ENCODE measurements around the gene ARHGAP25.

Gene ARHGAP25

DNA sequence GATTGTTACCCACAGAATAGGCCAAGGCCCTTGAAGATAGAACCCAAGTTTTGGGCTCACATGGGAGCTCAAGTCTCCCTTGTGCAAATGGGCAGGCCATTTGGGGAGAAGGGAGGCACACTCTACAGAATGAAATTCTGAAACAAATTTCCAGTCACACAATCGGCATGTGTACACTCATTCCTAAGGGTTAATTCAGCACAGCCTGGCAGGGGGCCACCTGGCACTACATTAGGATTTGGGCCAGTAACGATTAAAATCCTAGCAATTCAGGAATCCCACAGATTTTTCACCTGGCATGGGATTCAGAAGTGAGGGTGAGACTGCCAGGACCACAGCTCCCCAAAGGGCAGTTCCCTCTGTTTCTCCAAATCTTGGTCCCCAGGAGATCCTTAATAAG is 90.2 kb downstream of the ARHGAP25 start:
- H2BK120ac ChIP-seq (ENCODE audit: low read depth, low read length) = no peak overlapping the region
- H3K18ac ChIP-seq (ENCODE audit: low read depth in 1 of 2, low read length in 2 of 2) = no peak overlapping the region
- no peak overlapping the region for H3K27ac ChIP-seq (ENCODE audit: low read length, poor library complexity, severe bottlenecking)
- H3K4ac ChIP-seq (ENCODE audit: low read depth in 1 of 2, low read length in 2 of 2) = no peak overlapping the region
- no peaks in the 10 kb centered on the region for H3K9me3 ChIP-seq (ENCODE audit: control insufficient read depth, low read length)
- WGBS = 81% methylated on average over 2 of the region's 2 CpGs
- no peak for DNase-seq
- no peak overlapping the region for H2AK5ac ChIP-seq (ENCODE audit: low read length, severe bottlenecking)
- no peak overlapping the region for H3K14ac ChIP-seq (ENCODE audit: low read length in 2 of 2)
- H3K4me2 ChIP-seq (ENCODE audit: low read length, poor library complexity, severe bottlenecking) = no peak overlapping the region
- H2BK12ac ChIP-seq (ENCODE audit: low read length in 2 of 2) = peak overlapping the region in 1 of 2 experiments; percentile 47
- H4K91ac ChIP-seq (ENCODE audit: low read length) = no peak overlapping the region
- H3K27me3 ChIP-seq (ENCODE audit: control insufficient read depth in 1 of 2, insufficient read depth in 1 of 2, low read length in 2 of 2) = no peaks in the 10 kb centered on the region
- no peak overlapping the region for H4K8ac ChIP-seq (ENCODE audit: low read length)
- H3K9ac ChIP-seq (ENCODE audit: low read length) = no peak overlapping the region
- H3K4me1 ChIP-seq (ENCODE audit: control insufficient read depth, insufficient read depth, low read depth, low read length) = peaks cover 9% of the 10 kb centered on the region
- no peak overlapping the region for H3K23ac ChIP-seq (ENCODE audit: low read length in 2 of 2)
- H2AFZ ChIP-seq (ENCODE audit: low read depth, low read length) = no peak overlapping the region
- no peak overlapping the region for H2BK15ac ChIP-seq (ENCODE audit: low read depth, poor library complexity, severe bottlenecking)
- no peaks in the 10 kb centered on the region for H3K79me1 ChIP-seq (replicated peaks; ENCODE audit: low read length, poor library complexity, severe bottlenecking)
- H3K36me3 ChIP-seq (ENCODE audit: control insufficient read depth in 1 of 2, insufficient read depth in 2 of 2, low read depth in 1 of 2, low read length in 2 of 2) = no peaks in the 10 kb centered on the region
- no peak overlapping the region for H2BK5ac ChIP-seq (ENCODE audit: low read depth, low read length, poor library complexity, severe bottlenecking)
- no peak overlapping the region for H3K4me3 ChIP-seq (ENCODE audit: insufficient read depth in 1 of 2, low read depth in 1 of 2, low read length in 2 of 2)

DNA sequence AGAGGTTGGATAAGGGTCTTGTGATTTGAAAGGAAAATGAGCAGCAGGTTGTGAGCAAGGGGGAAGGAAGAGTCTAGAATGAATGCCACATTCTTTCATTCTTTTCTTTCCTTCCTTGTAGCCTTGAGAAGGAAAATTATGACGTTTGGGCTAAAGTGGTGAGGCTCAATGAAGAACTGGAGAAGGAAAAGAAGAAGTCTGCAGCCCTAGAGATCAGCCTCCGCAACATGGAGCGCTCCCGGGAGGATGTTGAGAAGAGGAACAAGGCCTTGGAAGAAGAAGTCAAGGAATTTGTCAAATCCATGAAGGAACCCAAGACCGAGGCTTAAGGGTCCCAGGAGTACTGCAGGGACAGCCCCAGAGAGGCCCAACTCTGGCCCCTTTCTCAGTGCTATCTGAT is 91.3 kb downstream of the ARHGAP25 start:
- no peak overlapping the region for H4K8ac ChIP-seq (ENCODE audit: low read length)

GRCh38 chr2:68827666-68828065 is 93.1 kb downstream of the ARHGAP25 start:
- Histone ChIP-seq H2AFZ (ENCODE audit: low read depth, low read length) (no peak overlapping the region), H3K36me3 (ENCODE audit: control insufficient read depth in 1 of 2, insufficient read depth in 2 of 2, low read depth in 1 of 2, low read length in 2 of 2) (no peaks in the 10 kb centered on the region), H3K27ac (ENCODE audit: low read length, poor library complexity, severe bottlenecking) (no peak overlapping the region)

More for the DNA sequence above, 91.3 kb downstream of the ARHGAP25 start:
- Histone ChIP-seq H2AFZ (ENCODE audit: low read depth, low read length) (no peak overlapping the region), H3K23ac (ENCODE audit: low read length in 2 of 2) (no peak overlapping the region), H3K27me3 (ENCODE audit: control insufficient read depth in 1 of 2, insufficient read depth in 1 of 2, low read length in 2 of 2) (no peaks in the 10 kb centered on the region), H2BK12ac (ENCODE audit: low read length in 2 of 2) (no peak overlapping the region), H3K4me1 (ENCODE audit: control insufficient read depth, insufficient read depth, low read depth, low read length) (peaks cover 9% of the 10 kb centered on the region), H3K4ac (ENCODE audit: low read depth in 1 of 2, low read length in 2 of 2) (no peak overlapping the region), H3K9me3 (ENCODE audit: control insufficient read depth, low read length) (no peaks in the 10 kb centered on the region), H2AK5ac (ENCODE audit: low read length, severe bottlenecking) (no peak overlapping the region), H3K79me1 (replicated peaks; ENCODE audit: low read length, poor library complexity, severe bottlenecking) (no peaks in the 10 kb centered on the region), H3K4me3 (ENCODE audit: insufficient read depth in 1 of 2, low read depth in 1 of 2, low read length in 2 of 2) (no peak overlapping the region), H3K18ac (ENCODE audit: low read depth in 1 of 2, low read length in 2 of 2) (no peak overlapping the region), H3K36me3 (ENCODE audit: control insufficient read depth in 1 of 2, insufficient read depth in 2 of 2, low read depth in 1 of 2, low read length in 2 of 2) (no peaks in the 10 kb centered on the region), H2BK120ac (ENCODE audit: low read depth, low read length) (no peak overlapping the region), H3K9ac (ENCODE audit: low read length) (no peak overlapping the region), H3K27ac (ENCODE audit: low read length, poor library complexity, severe bottlenecking) (no peak overlapping the region), H3K14ac (ENCODE audit: low read length in 2 of 2) (no peak overlapping the region), H2BK15ac (ENCODE audit: low read depth, poor library complexity, severe bottlenecking) (peak overlapping the region; percentile 29), H3K4me2 (ENCODE audit: low read length, poor library complexity, severe bottlenecking) (no peak overlapping the region), H2BK5ac (ENCODE audit: low read depth, low read length, poor library complexity, severe bottlenecking) (no peak overlapping the region), H4K91ac (ENCODE audit: low read length) (no peak overlapping the region)
- no peak for DNase-seq
- WGBS = 94% methylated on average over 5 of the region's 5 CpGs

GRCh38 chr2:68828887-68829708 is 94.5 kb downstream of the ARHGAP25 start:
- peaks cover 16% of the 10 kb centered on the region for H3K4me1 ChIP-seq (ENCODE audit: control insufficient read depth, insufficient read depth, low read depth, low read length)

More at GRCh38 chr2:68827666-68828065, 93.1 kb downstream of the ARHGAP25 start:
- H3K4me2 ChIP-seq (ENCODE audit: low read length, poor library complexity, severe bottlenecking) = no peak overlapping the region
- H3K4ac ChIP-seq (ENCODE audit: low read depth in 1 of 2, low read length in 2 of 2) = peak overlapping the region; percentile 20 to 73
- H3K9ac ChIP-seq (ENCODE audit: low read length) = no peak overlapping the region
- H3K79me1 ChIP-seq (replicated peaks; ENCODE audit: low read length, poor library complexity, severe bottlenecking) = no peaks in the 10 kb centered on the region
- peak overlapping the region; percentile 5 for H4K8ac ChIP-seq (ENCODE audit: low read length)
- H2BK12ac ChIP-seq (ENCODE audit: low read length in 2 of 2) = peak overlapping the region; percentile 75 to 93
- H3K4me1 ChIP-seq (ENCODE audit: control insufficient read depth, insufficient read depth, low read depth, low read length) = peaks cover 18% of the 10 kb centered on the region
- peak overlapping the region in 1 of 2 experiments; percentile 64 for H3K14ac ChIP-seq (ENCODE audit: low read length in 2 of 2)
- no peaks in the 10 kb centered on the region for H3K9me3 ChIP-seq (ENCODE audit: control insufficient read depth, low read length)
- H4K91ac ChIP-seq (ENCODE audit: low read length) = peak overlapping the region; percentile 79
- WGBS = 91% methylated on average over 4 of the region's 4 CpGs
- no peak overlapping the region for H2BK120ac ChIP-seq (ENCODE audit: low read depth, low read length)
- H3K4me3 ChIP-seq (ENCODE audit: insufficient read depth in 1 of 2, low read depth in 1 of 2, low read length in 2 of 2) = no peak overlapping the region
- H3K23ac ChIP-seq (ENCODE audit: low read length in 2 of 2) = no peak overlapping the region
- H2AK5ac ChIP-seq (ENCODE audit: low read length, severe bottlenecking) = peak overlapping the region; percentile 19
- no peak overlapping the region for H2BK5ac ChIP-seq (ENCODE audit: low read depth, low read length, poor library complexity, severe bottlenecking)
- H3K18ac ChIP-seq (ENCODE audit: low read depth in 1 of 2, low read length in 2 of 2) = peak overlapping the region; percentile 44 to 71
- H3K27me3 ChIP-seq (ENCODE audit: control insufficient read depth in 1 of 2, insufficient read depth in 1 of 2, low read length in 2 of 2) = no peaks in the 10 kb centered on the region
- H2BK15ac ChIP-seq (ENCODE audit: low read depth, poor library complexity, severe bottlenecking) = peak overlapping the region; percentile 77
- DNase-seq = no peak

More at GRCh38 chr2:68828887-68829708, 94.5 kb downstream of the ARHGAP25 start:
- Histone ChIP-seq H3K4me2 (ENCODE audit: low read length, poor library complexity, severe bottlenecking) (peak overlapping the region; percentile 41), H3K27me3 (ENCODE audit: control insufficient read depth in 1 of 2, insufficient read depth in 1 of 2, low read length in 2 of 2) (no peaks in the 10 kb centered on the region), H3K9me3 (ENCODE audit: control insufficient read depth, low read length) (no peaks in the 10 kb centered on the region), H3K36me3 (ENCODE audit: control insufficient read depth in 1 of 2, insufficient read depth in 2 of 2, low read depth in 1 of 2, low read length in 2 of 2) (no peaks in the 10 kb centered on the region), H3K4me3 (ENCODE audit: insufficient read depth in 1 of 2, low read depth in 1 of 2, low read length in 2 of 2) (peak overlapping the region in 1 of 2 experiments; percentile 15), H3K27ac (ENCODE audit: low read length, poor library complexity, severe bottlenecking) (peak overlapping the region; percentile 62), H2AK5ac (ENCODE audit: low read length, severe bottlenecking) (no peak overlapping the region), H2BK5ac (ENCODE audit: low read depth, low read length, poor library complexity, severe bottlenecking) (no peak overlapping the region), H3K4ac (ENCODE audit: low read depth in 1 of 2, low read length in 2 of 2) (peak overlapping the region; percentile 1 to 83), H3K79me1 (replicated peaks; ENCODE audit: low read length, poor library complexity, severe bottlenecking) (no peaks in the 10 kb centered on the region), H2AFZ (ENCODE audit: low read depth, low read length) (no peak overlapping the region), H3K23ac (ENCODE audit: low read length in 2 of 2) (no peak overlapping the region), H3K14ac (ENCODE audit: low read length in 2 of 2) (no peak overlapping the region), H2BK12ac (ENCODE audit: low read length in 2 of 2) (peak overlapping the region; percentile 93 to 96), H4K8ac (ENCODE audit: low read length) (peak overlapping the region; percentile 62), H4K91ac (ENCODE audit: low read length) (peak overlapping the region; percentile 79), H3K18ac (ENCODE audit: low read depth in 1 of 2, low read length in 2 of 2) (peak overlapping the region; percentile 71), H3K9ac (ENCODE audit: low read length) (peak overlapping the region; percentile 51), H2BK120ac (ENCODE audit: low read depth, low read length) (peak overlapping the region; percentile 66), H2BK15ac (ENCODE audit: low read depth, poor library complexity, severe bottlenecking) (no peak overlapping the region)
- DNase-seq = peak; percentile 98
- WGBS = 0% methylated on average over 8 of the region's 10 CpGs
